ENCODE measurements around the gene PLA2R1. TPM values are rescaled to one million over a fixed set of nuclear protein-coding genes. Genes with fewer than 3 reads are reported as not detected.

Gene PLA2R1
- total and polyA plus RNA-seq, 2 donors (not counting 1 experiment from before 2014, with no cell fraction given), result 8.0 to 8.3 TPM

DNA sequence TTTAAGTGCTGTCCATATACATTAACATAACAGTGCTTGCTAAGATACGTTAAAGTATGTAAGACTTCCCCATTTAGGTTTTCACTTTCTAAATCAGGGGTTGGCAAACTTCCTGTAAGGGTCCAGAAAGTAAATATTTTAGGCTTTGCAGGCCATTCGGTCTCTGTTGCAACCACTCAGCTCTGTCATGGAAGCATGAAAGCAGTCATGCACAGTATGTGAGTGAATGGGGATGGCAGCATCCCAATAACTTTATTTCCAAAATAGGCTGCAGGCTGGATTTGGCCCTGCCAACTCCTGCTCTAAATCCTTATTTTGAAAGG, 128.7 kb downstream of the PLA2R1 start:
- no peaks in the 10 kb centered on the region for H3K79me2 ChIP-seq (ENCODE audit: control insufficient read depth, insufficient read depth, low read length)
- H3K9ac ChIP-seq (ENCODE audit: insufficient read depth, low read length), result no peak overlapping the region
- peak in 1 of 2 donors; percentile 64 for DNase-seq (ENCODE audit: low read depth in 2 of 2)
- TF ChIP-seq, protein P1, sequence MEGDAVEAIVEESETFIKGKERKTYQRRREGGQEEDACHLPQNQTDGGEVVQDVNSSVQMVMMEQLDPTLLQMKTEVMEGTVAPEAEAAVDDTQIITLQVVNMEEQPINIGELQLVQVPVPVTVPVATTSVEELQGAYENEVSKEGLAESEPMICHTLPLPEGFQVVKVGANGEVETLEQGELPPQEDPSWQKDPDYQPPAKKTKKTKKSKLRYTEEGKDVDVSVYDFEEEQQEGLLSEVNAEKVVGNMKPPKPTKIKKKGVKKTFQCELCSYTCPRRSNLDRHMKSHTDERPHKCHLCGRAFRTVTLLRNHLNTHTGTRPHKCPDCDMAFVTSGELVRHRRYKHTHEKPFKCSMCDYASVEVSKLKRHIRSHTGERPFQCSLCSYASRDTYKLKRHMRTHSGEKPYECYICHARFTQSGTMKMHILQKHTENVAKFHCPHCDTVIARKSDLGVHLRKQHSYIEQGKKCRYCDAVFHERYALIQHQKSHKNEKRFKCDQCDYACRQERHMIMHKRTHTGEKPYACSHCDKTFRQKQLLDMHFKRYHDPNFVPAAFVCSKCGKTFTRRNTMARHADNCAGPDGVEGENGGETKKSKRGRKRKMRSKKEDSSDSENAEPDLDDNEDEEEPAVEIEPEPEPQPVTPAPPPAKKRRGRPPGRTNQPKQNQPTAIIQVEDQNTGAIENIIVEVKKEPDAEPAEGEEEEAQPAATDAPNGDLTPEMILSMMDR (conservative IDR thresholded peaks at IDR 0.05 in 1 of 2, IDR thresholded peaks at IDR 0.05 in 1 of 2; ENCODE audit: low read depth in 1 of 2, low read length in 2 of 2), result no peak
- no peak for TF ChIP-seq EZH2 (IDR thresholded peaks at IDR 0.05; ENCODE audit: low read length, missing control alignments)
- H3K4me3 ChIP-seq (replicated peaks in 1 of 4; ENCODE audit: control extremely low read depth in 1 of 4, insufficient read depth in 1 of 4, low read depth in 3 of 4, low read length in 4 of 4), result no peak overlapping the region
- H3K27me3 ChIP-seq (ENCODE audit: control insufficient read depth, insufficient read depth, low read length), result no peaks in the 10 kb centered on the region
- no peak overlapping the region for H3K4me2 ChIP-seq (ENCODE audit: extremely low read depth, insufficient read depth, low read length)
- no peaks in the 10 kb centered on the region for H3K4me1 ChIP-seq (ENCODE audit: control insufficient read depth, extremely low read depth, insufficient read depth, low read length)
- H3K36me3 ChIP-seq (ENCODE audit: control insufficient read depth, insufficient read depth, low read length), result no peaks in the 10 kb centered on the region
- H3K27ac ChIP-seq (ENCODE audit: insufficient read depth, low read length), result no peak overlapping the region
- H3K9me3 ChIP-seq (ENCODE audit: control insufficient read depth, insufficient read depth, low read depth, low read length), result no peaks in the 10 kb centered on the region
- H2AFZ ChIP-seq (ENCODE audit: low read length), result no peak overlapping the region
- H4K20me1 ChIP-seq (ENCODE audit: control insufficient read depth, extremely low read depth, insufficient read depth, low read length), result no peaks in the 10 kb centered on the region

DNA sequence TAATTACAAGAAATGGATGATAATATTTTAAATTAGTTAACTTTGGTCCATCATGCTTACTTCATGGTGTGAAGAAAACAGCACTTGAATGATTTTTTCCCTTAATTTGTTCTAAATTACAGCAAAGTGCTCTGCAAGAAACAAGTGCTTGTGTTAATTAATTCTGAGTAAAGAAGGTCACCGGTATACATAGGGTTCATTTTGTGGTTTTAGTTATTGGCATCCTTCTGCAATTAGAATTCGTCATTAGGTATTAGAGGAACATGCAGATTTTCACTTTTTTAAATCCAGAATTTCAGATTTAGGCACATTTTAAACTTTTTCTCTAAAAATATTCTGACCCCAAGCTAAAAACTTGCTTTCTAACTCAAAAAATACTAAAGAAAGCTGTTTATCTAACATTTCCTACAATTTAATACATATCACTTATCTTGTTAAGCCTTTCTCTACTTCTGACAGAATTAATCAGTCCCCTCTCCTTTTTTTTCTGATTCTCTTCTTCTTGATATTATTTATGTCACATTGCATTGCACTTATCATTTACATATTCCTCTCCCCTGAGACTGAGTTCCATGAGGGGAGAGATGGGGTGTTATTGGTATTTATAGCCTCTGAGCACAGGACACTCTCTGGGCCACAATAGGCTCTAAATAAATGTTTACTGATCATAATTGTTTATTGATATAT, 129.2 kb downstream of the PLA2R1 start:
- Histone ChIP-seq H3K4me2 (ENCODE audit: extremely low read depth, insufficient read depth, low read length) (no peak overlapping the region), H3K4me3 (replicated peaks in 1 of 4; ENCODE audit: control extremely low read depth in 1 of 4, insufficient read depth in 1 of 4, low read depth in 3 of 4, low read length in 4 of 4) (no peak overlapping the region), H3K9me3 (ENCODE audit: control insufficient read depth, insufficient read depth, low read depth, low read length) (no peaks in the 10 kb centered on the region), H3K27ac (ENCODE audit: insufficient read depth, low read length) (no peak overlapping the region), H3K27me3 (ENCODE audit: control insufficient read depth, insufficient read depth, low read length) (no peaks in the 10 kb centered on the region), H3K36me3 (ENCODE audit: control insufficient read depth, insufficient read depth, low read length) (no peaks in the 10 kb centered on the region), H2AFZ (ENCODE audit: low read length) (no peak overlapping the region), H3K79me2 (ENCODE audit: control insufficient read depth, insufficient read depth, low read length) (no peaks in the 10 kb centered on the region), H3K4me1 (ENCODE audit: control insufficient read depth, extremely low read depth, insufficient read depth, low read length) (no peaks in the 10 kb centered on the region), H3K9ac (ENCODE audit: insufficient read depth, low read length) (no peak overlapping the region), H4K20me1 (ENCODE audit: control insufficient read depth, extremely low read depth, insufficient read depth, low read length) (no peaks in the 10 kb centered on the region)
- no peak for TF ChIP-seq EZH2 (IDR thresholded peaks at IDR 0.05; ENCODE audit: low read length, missing control alignments)
- TF ChIP-seq, protein P1 (conservative IDR thresholded peaks at IDR 0.05 in 1 of 2, IDR thresholded peaks at IDR 0.05 in 1 of 2; ENCODE audit: low read depth in 1 of 2, low read length in 2 of 2), result no peak
- DNase-seq (ENCODE audit: low read depth in 2 of 2), result no peak

DNA sequence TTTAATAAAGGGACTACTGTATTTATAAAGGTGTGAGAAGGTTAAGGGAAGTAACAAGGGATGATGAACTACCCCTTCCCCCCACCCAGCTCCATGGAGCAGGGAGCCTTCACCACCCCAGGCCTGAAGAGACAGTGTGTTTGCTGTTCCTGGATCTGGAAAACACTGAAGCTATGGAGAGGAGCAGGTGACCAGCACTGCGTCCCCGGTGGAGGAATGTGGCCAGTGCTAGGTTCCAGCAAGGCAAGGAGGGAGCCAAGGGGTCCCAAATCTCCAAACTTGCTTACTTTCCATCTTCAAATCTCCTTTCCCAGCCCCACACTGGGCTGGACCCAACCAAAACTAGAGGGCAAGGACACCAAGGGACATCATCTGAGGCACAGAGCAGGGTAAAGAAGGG, 135.7 kb downstream of the PLA2R1 start:
- Histone ChIP-seq H3K79me2 (ENCODE audit: control insufficient read depth, insufficient read depth, low read length) (no peaks in the 10 kb centered on the region), H2AFZ (ENCODE audit: low read length) (no peak overlapping the region), H3K27ac (ENCODE audit: insufficient read depth, low read length) (no peak overlapping the region), H3K9ac (ENCODE audit: insufficient read depth, low read length) (no peak overlapping the region), H3K4me2 (ENCODE audit: extremely low read depth, insufficient read depth, low read length) (no peak overlapping the region), H4K20me1 (ENCODE audit: control insufficient read depth, extremely low read depth, insufficient read depth, low read length) (no peaks in the 10 kb centered on the region), H3K36me3 (ENCODE audit: control insufficient read depth, insufficient read depth, low read length) (no peaks in the 10 kb centered on the region), H3K4me1 (ENCODE audit: control insufficient read depth, extremely low read depth, insufficient read depth, low read length) (no peaks in the 10 kb centered on the region), H3K4me3 (replicated peaks in 1 of 4; ENCODE audit: control extremely low read depth in 1 of 4, insufficient read depth in 1 of 4, low read depth in 3 of 4, low read length in 4 of 4) (no peak overlapping the region), H3K27me3 (ENCODE audit: control insufficient read depth, insufficient read depth, low read length) (peaks cover 4% of the 10 kb centered on the region), H3K9me3 (ENCODE audit: control insufficient read depth, insufficient read depth, low read depth, low read length) (no peaks in the 10 kb centered on the region)
- TF ChIP-seq EZH2 (IDR thresholded peaks at IDR 0.05; ENCODE audit: low read length, missing control alignments), result no peak
- TF ChIP-seq, protein P1 (conservative IDR thresholded peaks at IDR 0.05 in 1 of 2, IDR thresholded peaks at IDR 0.05 in 1 of 2; ENCODE audit: low read depth in 1 of 2, low read length in 2 of 2), result no peak
- DNase-seq (ENCODE audit: low read depth in 2 of 2), result no peak

Data from fibroblast of lung (primary cell).